NOMO-1 treated with dmso at 0.1 percent for 144 hours (cell line): ENCODE measurements around the gene ZNF587.
"Not testable (repeated sequence)": the region's sequence is repeated elsewhere in the genome, so short reads cannot be mapped to it uniquely, and the experiment has no call there.

Source experiments
- DNase-seq: peaks from one replicate; lab custom pipeline; 2025; ENCODE audit not compliant: unreplicated experiment; lab: John Stamatoyannopoulos, UW

Gene ZNF587

DNA sequence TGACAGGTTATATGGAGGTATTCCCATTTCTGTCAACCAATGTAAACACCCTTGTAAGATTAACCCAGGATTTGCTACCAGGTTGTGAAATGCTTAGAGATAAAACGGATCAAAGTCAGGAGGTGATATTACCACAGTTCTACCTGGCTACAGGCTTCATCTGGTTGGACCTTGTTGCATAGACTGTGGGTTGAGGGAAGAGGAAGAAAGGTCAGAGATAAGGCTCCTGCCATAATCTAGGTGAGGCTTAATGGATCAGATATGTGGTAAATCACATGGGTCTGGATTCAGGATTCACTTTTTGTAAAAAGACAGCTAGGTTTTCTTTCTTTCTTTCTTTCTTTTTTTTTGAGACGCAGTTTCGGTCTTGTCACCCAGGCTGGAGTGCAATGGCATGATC is 28.2 kb upstream of the ZNF587 start:
- not testable (repeated sequence) for DNase-seq

DNA sequence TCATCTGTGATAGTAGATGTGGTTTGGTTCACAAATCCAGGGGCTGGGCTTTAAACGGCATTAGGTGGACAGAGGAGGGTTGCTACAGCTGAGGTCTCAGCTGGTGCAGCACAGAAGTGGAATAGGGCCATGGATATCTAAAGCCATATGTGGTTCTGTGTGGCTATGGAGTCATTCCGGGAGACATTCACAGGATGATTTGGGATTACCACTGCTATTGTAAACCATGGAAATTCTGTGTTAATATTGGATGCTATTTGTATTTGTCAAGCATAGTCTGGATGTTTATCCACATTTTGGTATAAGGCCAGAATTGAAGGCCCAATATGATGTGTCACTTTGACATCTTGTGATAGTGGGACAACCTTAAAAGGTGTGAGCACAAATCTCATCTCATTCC is 26.5 kb upstream of the ZNF587 start:
- not testable (repeated sequence) for DNase-seq

DNA sequence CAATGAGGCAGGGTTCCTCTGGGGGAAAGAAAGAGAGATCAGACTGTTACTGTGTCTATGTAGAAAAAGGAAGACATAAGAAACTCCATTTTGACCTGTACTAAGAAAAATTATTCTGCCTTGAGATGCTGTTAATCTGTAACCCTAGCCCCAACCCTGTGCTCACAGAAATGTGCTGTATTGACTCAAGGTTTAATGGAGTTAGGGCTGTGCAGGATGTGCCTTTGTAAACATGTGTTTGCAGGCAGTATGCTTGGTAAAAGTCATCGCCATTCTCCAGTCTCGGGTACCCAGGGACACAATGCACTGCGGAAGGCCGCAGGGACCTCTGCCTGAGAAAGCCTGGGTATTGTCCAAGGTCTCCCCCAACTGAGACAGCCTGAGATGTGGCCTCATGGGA is 26.1 kb upstream of the ZNF587 start:
- not testable (repeated sequence) for DNase-seq

DNA sequence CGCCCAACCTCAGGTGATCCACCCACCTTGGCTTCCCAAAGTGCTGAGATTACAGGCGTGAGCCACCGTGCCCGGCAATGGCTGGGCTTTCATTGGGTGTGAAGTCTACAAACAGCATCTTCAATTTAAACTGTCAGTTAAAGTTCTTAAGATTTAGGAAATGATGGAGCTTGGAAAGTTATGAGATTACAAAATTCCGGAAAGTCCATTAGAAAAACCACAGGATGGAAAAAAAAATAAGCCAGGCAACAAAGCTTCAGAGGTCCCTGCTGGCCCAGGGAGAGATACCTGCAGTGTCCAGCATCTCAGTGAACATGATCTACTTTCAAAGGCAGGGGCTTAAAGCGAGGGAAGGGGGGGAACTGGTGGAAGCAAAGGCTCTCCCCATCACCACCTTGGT is 24.1 kb upstream of the ZNF587 start:
- DNase-seq = no peak

DNA sequence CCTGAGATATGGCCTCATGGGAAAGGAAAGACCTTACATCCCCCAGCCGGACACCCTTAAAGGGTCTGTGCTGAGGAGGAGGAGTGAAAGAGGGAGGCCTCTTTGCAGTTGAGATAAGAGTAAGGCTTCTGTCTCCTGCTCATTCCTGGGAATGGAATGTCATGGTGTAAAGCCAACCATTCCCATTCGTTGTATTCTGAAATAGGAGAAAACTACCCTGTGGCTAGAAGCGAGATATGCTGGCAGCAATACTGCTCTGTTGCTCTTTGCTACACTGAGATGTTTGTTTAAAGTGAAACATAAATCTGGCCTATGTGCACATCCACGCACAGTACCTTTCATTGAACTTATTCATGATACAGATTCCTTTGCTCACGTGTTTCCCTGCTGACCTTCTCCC is 20.3 kb upstream of the ZNF587 start:
- DNase-seq = no peak

DNA sequence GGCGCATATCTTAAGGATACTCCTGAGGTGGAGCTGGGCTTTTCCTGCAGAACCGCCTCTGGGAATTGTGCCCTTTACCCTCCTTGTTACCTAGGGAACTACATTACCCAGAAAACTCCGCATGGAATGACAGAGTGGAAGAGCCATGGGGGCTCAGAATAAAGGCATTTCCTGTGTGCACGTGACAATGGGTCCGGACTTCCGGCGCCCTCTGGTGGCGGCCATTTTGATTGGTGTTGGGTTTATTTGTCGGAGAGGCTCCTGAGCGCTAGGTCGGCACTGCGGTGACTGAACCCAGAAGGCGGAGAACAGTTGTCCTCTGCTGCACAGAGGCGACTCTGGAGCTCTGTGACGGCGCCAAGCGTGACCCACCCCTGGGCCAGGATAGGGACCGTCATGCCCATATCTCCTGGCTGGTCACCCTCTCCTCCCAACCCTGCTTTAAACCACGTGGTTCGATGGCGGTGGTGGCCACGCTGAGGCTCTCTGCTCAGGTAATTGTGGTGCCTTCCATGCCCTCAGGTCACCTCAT is 19.5 kb upstream of the ZNF587 start, which contains the start of gene ZNF587B:
TSS of gene ZNF587B (plus strand) at position 229 of the 532 bp plus-strand sequence. CDS start at position 459, 230 bp downstream.
- DNase-seq = no peak

DNA sequence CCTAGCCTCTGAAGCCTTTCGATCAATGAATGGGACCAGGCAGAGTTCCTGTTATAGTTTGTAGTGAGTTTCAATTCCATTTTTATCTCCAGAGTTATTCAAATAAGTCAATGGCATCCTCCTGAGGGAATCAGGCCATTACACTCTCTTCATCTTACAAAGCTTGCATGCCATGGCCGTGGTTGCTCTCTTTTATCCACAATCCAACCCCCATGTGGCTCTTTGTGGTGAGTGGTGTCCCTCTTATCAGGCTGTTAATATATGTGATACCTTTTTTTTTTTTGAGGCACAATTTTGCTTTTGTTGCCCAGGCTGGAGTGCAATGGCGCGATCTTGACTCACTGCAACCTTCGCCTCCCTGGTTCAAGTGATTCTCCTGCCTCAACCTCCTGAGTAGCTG is 12.7 kb upstream of the ZNF587 start:
- not testable (repeated sequence) for DNase-seq

DNA sequence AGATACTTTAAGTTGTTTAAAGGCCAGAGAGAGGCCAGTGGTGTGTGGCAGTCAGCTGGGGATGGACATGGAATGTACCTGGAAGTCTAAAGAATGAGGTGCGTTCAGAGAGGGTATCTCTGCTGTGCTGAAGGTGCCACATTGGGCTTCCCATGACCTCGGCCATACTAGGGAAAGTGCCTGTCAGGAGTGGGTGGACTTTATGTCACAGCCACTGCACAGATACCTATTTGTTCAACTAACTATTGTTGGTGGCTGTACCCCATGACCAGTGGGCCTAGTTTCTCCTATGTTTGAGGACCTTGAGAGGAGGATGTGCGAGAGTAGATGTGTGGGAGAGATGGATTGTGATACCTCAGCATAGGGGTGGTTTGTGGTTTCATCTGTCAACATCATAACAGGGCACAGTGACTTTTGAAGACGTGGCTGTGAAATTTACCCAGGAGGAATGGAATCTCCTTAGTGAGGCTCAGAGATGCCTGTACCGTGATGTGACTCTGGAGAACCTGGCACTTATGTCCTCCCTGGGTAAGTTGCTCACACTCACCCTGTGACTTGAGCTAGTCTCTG is 11.0 kb upstream of the ZNF587 start:
- not testable (repeated sequence) for DNase-seq

DNA sequence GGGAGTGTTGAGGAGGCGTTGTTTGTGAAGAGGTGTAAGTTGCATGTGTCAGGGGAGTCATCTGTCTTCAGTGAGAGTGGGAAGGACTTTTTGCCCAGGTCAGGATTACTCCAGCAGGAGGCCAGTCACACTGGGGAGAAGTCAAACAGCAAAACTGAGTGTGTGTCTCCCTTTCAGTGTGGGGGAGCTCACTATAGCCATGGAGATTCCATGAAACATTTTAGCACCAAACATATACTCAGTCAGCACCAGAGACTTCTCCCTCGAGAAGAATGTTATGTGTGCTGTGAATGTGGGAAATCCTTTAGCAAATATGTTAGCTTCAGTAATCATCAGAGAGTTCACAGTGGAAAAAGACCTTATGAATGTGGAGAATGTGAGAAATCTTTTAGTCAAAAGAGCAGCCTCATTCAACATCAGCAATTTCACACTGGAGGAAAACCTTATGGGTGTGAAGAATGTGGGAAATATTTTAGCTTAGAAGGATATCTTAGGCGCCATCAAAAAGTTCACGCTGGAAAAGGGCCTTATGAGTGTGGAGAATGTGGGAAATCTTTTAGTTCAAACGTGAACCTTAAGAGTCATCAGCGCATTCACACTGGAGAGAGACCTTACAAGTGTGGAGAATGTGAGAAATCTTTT is 8.4 kb upstream of the ZNF587 start:
- no peak for DNase-seq

DNA sequence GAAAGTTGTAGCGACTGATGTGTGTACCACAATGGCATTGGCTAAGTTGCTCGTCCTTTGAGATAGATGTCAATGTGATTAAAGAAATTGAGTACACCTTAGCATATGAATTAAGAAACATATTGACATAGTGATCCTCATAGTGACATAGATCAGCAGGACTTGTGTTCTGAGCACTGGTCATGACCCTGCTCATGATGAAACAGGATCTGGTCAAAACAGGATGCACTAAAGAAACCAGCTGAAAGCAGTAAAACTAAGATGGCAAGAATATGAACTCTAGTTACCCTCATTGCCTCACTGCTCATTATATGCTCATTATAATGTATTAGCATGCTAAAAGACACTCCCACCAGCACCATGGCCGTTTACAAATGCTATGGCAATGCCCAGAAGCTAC is 2.5 kb upstream of the ZNF587 start:
- DNase-seq = not testable (repeated sequence)

DNA sequence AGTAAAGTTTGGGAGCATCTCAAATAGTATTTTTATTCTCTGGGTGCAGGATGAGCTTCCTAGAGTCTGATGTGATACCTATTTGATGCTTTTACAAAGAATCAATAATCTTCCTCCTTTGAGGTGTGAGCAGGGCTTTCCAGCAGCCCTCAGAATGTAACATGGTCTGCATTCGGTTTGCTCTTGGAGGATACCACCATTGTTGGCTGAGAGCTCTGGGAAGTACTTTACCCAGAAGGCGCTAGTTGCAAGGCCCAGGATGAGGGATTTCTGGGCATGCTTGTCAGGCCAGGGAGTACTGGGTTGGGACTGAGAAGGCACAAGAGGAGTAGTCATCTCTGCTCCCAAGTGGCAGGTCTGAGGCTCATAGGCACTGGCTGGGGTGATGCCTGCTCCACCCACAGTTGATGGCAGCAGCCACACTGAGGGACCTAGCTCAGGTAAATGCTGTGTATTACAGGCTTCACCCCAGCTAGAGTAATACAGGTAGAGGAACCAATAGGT is 445 bp upstream of the ZNF587 start:
- DNase-seq = not testable (repeated sequence)

DNA sequence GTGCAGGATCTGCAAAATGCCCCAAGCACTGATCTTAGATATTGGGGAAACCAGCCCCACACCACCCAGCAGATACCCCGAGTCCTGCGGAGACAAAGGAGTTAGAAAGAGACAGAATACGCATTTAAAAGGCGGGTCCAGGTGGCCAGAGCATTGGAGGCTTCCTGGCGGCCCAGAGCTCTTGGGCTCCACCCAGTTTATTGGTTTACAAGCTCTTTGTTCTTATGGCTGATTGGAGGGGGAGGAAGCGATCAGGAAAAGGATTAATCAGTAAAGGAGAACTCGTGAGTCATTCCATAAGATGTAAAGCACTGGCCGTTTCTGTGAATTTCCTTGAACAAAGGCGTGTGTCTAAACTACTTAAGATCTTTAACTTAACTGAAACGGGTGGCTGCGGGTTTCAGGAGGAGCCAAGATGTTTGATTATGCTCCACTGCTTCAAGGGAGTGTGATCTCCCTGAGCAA is 926 bp downstream of the ZNF587 start:
- DNase-seq = peak; percentile 4

DNA sequence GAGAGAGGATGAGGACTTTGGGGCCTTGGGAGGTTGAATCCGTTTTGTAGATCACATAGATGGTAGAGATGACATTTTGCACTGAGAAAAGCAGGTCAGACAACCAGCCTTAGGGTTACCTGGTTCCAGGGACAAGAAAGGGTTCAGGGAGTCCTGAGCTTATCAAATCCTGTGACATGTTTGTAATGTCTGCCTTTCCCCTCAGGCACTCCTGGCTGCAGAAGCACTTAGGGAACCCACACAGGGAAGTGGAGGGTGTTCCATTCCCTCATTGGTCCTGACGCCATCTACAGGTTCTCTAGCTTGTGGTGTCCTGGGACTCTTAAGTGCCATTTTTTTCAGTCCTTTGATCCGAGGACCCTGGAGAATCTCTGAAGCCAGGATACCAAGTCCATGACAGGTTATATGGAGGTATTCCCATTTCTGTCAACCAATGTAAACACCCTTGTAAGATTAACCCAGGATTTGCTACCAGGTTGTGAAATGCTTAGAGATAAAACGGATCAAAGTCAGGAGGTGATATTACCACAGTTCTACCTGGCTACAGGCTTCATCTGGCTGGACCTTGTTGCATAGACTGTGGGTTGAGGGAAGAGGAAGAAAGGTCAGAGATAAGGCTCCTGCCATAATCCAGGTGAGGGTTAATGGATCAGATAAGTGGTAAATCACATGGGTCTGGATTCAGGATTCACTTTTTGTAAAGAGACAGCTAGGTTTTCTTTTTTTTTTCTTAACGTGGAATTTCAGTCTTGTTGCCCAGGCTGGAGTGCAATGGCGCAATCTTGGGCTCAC is 2.3 kb downstream of the ZNF587 start:
- not testable (repeated sequence) for DNase-seq

DNA sequence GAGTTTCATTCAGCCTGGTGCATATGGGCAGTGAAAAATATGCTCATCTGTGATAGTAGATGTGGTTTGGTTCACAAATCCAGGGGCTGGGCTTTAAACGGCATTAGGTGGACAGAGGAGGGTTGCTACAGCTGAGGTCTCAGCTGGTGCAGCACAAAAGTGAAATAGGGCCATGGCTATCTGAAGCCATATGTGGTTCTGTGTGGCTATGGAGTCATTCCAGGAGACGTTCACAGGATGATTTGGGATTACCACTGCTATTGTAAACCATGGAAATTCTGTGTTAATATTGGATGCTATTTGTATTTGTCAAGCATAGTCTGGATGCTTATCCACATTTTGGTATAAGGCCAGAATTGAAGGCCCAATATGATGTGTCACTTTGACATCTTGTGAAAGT is 4.5 kb downstream of the ZNF587 start:
- not testable (repeated sequence) for DNase-seq

DNA sequence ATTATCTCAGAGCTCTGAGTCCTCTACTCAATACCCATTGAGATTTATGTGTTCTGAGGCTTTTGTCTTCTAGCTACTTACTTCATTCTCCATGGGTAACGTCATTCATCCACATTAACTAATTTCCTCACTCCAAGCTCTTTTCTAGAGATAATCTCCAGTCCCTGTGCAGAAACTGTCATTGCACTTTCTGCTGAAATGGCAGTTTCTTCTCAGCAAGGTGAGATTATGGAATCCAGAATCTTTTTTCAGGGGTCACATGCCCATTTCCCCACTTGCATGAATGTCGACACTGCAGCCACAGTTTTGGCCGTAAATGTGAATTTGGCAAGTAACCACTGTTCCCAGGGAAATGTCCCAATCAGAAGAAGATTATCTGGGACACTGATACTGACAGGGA is 12.7 kb downstream of the ZNF587 start:
- not testable (repeated sequence) for DNase-seq

DNA sequence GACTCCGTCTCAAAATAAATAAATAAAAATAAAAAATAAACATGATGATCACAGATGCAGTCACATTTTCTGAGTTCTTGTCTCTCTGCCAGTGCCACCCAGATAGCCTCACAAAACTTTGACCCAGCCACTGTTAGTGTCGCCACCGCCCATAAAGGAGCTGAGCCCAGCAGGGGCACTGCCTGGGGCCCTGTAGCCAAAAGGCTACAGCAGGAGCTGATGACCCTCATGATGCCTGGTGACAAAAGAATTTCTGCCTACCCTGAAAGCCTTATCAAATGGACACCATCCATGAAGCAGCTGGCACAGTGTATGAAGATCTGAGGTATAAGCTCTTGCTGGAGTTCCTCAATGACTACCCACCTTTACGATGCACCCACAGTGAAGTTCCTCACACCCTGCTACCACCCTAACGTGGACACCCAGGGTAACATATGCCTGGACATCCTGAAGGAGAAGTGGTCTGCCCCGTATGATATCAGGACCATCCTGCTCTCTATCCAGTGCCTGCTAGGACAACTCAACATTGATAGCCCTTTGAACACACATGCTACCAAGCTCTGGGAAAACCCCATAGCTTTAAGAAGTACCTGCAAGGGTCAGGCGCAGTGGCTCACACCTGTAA is 18.3 kb downstream of the ZNF587 start:
- no peak for DNase-seq

DNA sequence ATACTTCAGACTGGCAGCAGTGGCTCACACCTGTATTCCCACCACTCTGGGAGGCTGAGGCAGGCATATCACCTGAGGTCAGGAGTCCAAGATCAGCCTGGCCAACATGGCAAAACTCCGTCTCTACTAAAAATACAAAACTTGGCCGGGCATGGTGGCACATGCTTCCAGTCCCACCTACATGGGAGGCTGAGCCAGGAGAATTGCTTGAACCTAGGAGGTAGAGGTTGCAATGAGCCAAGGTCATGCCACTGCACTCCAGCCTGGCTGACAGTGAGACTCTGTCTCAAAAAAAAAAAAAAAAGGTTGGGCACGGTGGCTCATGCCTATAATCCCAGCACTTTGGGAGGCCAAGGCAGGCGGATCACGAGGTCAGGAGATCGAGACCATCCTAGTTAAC is 20.0 kb downstream of the ZNF587 start:
- DNase-seq = not testable (repeated sequence)

DNA sequence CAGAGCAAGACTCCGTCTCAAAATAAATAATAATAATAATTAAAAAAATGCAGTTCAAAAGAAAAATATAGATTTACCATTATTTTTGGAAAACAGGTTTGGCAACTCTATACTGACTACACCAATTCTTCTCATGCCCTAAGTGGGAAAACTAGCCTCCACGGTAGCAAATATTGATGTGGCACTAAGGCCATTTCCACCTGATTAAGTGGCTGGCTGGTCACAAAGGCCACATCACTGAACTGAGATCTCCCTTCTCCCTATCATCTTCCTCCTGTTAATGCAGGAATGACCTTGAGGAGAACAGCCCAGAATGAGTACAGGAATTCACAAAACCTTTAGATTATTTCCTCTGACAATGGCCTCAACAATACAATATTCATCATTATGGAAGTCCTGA is 20.6 kb downstream of the ZNF587 start:
- no peak for DNase-seq

DNA sequence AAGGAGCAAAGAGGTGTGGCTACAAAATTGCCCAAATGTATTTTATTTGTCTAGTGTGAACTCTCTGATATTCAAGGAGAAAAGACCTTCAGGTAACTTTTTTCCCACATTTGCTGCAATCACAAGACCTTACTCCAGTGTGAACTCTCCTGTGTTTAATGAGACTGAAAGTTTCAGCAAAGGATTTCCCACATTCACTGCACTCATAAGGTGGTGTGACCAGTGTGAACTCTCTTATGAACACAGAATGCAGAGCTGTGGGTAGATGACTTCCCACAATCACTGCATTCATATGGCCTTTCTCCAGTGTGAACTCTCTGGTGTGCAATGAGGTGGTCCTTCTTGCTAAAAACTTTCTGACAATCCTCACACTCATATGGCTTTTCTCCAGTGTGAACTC is 22.8 kb downstream of the ZNF587 start:
- no peak for DNase-seq

DNA sequence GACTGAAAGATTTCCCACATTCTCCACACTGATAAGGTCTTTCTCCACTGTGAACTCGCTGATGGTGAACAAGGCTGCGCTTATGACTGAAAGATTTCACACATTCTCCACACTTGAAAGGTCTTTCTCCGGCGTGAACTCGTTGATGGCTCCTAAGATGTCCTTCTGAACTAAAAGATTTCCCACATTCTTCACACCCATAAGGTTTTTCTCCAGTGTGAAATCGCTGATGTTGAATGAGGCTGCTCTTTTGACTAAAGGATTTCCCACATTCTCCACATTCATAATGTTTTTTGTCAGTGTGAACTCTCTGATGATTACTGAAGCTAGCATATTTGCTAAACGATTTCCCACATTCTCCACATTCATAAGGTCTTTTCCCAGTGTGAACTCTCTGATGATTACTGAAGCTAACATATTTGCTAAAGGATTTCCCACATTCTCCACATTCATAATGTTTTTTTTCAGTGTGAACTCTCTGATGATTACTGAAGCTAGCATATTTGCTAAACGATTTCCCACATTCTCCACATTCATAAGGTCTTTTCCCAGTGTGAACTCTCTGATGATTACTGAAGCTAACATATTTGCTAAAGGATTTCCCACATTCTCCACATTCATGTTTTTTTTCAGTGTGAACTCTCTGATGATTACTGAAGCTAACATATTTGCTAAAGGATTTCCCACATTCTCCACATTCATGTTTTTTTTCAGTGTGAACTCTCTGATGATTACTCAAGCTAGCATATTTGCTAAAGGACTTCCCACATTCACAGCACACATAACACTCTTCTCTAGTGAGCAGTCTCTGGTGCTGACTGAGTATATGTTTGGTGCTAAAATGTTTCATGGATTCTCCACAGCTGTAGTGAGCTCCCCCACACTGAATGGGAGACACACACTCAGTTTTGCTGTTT is 24.5 kb downstream of the ZNF587 start:
- not testable (repeated sequence) for DNase-seq
